Skin of body (tissue), 2 donors: ENCODE results near the gene RFPL1. TPM values are rescaled to one million over a fixed set of nuclear protein-coding genes. Genes with fewer than 3 reads are reported as not detected.
A peak's percentile ranks its signal among the peaks of the same experiment; 100 is the strongest.

Source experiments
- DNase-seq: peaks from one replicate; lab custom pipeline; 2025; lab: John Stamatoyannopoulos, UW
- total RNA-seq: library from RNA; depleted of rRNA; stranded (reverse); fragments of >200 nt; gene quantifications from one replicate; pipeline ENCODE4 v1.2.3, GENCODE V29; 2014

The RFPL1 gene
- total RNA-seq, 1 donor from 2014 or later: not detected

GRCh38 chr22:29442976-29443375 lies 4.6 kb downstream of the RFPL1 start:
- no peak for DNase-seq

GRCh38 chr22:29443452-29443851 lies 5.1 kb downstream of the RFPL1 start:
- DNase-seq: no peak

- no peak for DNase-seq
Measured at GRCh38 chr22:29443861-29444792, 5.7 kb downstream of the RFPL1 start.

- no peak for DNase-seq
Measured at GRCh38 chr22:29445508-29445907, 7.1 kb downstream of the RFPL1 start.

- DNase-seq: no peak
Measured at GRCh38 chr22:29447906-29448305, 9.5 kb downstream of the RFPL1 start.

- DNase-seq: no peak
Measured at GRCh38 chr22:29449296-29449875, 11.0 kb downstream of the RFPL1 start.

- DNase-seq: no peak
Measured at GRCh38 chr22:29450222-29450621, 11.8 kb downstream of the RFPL1 start.

GRCh38 chr22:29451863-29452262 lies 13.5 kb downstream of the RFPL1 start:
- DNase-seq: no peak

- no peak for DNase-seq
Measured at GRCh38 chr22:29454276-29454675, 15.9 kb downstream of the RFPL1 start.

- DNase-seq: no peak
Measured at GRCh38 chr22:29456211-29456671, 17.9 kb downstream of the RFPL1 start.

GRCh38 chr22:29457730-29458129 lies 19.3 kb downstream of the RFPL1 start:
- no peak for DNase-seq

GRCh38 chr22:29458551-29458950 lies 20.2 kb downstream of the RFPL1 start:
- no peak for DNase-seq

GRCh38 chr22:29459773-29460172 lies 21.4 kb downstream of the RFPL1 start:
- DNase-seq: no peak

- DNase-seq: no peak
Measured at GRCh38 chr22:29461263-29461662, 22.9 kb downstream of the RFPL1 start.

- no peak for DNase-seq
Measured at GRCh38 chr22:29463629-29464028, 25.2 kb downstream of the RFPL1 start.

- no peak for DNase-seq
Measured at GRCh38 chr22:29464581-29464980, 26.2 kb downstream of the RFPL1 start.

- no peak for DNase-seq
Measured at GRCh38 chr22:29469755-29470154, 31.4 kb downstream of the RFPL1 start.

GRCh38 chr22:29470159-29470855 lies 31.9 kb downstream of the RFPL1 start:
- peak; percentile 10 for DNase-seq

- no peak for DNase-seq
Measured at GRCh38 chr22:29473001-29473400, 34.6 kb downstream of the RFPL1 start.

GRCh38 chr22:29475550-29475949 lies 37.2 kb downstream of the RFPL1 start:
- DNase-seq: no peak

- DNase-seq: no peak
Measured at GRCh38 chr22:29476116-29476515, 37.7 kb downstream of the RFPL1 start.

GRCh38 chr22:29477723-29478318 lies 39.4 kb downstream of the RFPL1 start:
- DNase-seq: no peak
